Activated CD4-positive, alpha-beta T cell treated with anti-CD3 and anti-CD28 coated beads for 48 hours (primary cell): ENCODE results near the gene MYOM3.

Source experiments
- DNase-seq: peaks from one replicate; pipeline ENCODE4 v3.0.0-alpha.2; 2020

MYOM3 gene

DNA sequence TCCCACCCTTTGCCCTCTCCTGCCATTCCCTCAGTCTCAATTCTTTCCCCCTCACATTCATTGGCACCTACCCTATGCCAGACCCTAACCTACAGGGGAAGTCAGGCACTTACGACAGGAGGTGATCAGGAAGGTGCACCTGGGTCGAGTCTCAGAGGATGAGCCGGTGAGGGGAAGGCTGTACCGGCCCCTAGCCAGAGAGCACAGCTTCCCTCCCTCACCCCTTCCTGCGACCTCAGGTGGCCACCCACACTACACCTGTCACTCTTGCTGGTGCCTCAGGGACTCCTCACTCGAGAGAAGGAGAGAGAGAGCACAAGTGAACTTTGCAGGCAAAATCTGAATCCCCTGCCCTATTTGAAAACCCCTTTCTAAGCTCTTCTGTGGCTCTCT, 1.7 kb upstream of the MYOM3 start:
- no peak for DNase-seq

GRCh38 chr1:24111262-24111995, 506 bp downstream of the MYOM3 start:
- no peak for DNase-seq

DNA sequence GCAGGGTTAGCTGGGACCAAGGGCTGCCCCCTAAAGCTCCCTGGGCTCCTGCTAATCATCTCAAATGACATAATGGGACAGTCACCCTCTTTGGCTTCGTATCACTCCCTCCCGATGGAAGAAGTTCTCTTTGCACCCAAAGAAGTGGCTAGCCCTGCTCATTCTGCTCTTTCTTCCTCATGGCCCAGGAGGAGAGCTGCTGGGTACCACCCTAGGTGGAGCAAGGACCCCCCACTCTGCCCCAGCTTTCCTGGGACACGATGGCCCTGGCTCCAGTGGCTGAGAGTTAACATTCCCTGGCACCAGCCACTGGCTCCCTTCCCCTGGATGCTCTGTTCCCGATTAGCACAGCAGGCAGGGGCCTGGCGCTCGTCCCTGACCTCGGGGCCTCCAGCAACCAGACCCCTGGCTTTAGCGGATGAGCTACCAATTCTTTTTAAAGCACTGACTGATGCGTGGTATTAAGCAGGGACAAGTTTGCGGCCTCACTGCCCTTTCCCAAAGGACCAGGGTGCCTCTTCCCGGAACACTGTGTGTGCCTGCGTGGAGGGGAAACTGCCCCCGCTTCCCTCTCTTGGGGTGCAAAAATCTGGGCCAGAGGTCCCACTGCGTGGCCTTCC, 1.2 kb downstream of the MYOM3 start:
- no peak for DNase-seq

DNA sequence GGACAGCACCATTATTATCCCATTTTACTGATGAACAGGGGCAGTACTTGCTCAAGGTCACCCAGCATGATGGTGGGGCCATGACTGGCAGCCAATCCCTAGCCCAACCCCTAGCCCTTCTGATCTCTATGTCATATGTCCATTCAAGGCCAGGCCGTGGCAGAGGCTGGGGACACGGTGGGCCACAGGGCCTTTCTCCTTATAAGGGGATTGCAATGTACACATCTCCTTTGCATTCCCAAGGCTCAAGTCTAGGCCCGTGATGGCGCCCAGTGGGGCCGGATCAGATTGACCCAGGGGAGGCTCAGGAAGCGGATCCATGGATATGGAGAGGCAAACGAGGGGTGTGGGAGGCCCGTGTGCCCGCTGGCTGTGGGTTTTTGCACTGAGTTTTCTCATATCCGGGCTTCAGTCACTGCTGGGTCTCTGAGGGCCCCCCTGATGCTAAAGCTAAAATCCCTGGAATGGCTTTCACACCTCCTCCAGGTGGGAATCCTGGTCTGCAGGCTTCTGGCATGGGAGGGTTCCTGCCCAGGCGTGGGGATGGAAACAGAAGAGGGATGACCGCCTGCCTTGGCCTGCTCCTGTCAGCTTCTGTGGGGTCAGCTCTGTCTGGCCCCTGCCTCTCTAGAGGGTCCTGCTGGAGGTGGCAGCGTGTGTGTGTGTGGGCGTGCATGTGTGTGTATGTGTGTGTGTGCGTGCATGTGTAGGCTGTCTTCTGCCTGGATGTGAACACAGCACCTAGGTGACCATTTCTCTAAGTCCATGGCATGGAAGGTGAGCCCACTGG, 2.1 kb downstream of the MYOM3 start:
- no peak for DNase-seq

DNA sequence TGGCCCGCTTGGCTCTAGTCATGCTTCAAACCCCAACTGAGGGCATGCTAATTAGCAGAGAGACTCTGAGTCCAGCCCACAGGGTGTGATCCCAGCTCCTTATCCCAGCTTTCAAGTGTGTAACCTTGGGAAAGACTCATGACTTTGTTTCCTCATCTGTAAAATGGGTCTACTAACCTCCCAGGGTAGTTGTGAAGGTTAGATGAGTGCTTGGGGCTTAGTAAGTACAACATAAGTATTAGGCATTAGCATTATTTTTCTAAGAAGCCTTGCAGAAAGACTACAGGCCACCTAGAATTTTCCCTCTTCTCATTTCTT, 2.8 kb downstream of the MYOM3 start:
- DNase-seq, result no peak

- DNase-seq, result peak; percentile 22
These were observed 3.4 kb downstream of the MYOM3 start for GRCh38 chr1:24108334-24109165.

DNA sequence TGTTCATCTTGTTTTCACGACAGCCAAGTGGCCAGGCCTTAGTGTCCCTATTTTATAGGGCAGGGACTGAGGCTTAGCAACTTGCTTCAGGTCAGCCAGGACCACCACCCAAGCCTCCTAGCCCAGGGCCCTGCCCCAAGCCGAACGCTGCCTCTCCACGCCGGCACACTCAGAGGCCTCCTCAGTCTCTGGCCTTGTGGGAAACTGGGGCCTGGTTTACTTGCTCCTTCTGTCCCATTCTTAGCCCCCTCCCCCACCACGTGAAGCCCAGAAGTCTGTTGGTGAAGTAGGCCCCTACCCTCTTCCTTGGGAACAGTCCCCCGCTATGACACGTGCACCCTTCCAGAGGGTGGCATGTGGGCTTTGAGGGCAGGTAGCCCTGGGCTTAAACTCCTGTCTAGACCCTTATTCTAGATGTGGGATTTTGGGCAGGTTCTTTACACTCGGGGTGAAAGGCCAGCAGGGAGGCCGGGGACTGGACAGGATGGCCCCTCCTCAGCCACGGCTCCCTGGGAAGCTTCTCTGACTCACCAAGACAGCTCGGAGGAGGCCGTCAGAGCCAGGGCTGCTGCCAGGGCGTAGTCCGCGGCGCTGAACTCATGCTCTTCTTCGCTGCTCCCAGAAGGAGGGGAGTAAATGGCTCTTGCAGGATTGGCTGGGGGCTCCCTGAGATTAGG, 4.3 kb downstream of the MYOM3 start:
- DNase-seq, result no peak

DNA sequence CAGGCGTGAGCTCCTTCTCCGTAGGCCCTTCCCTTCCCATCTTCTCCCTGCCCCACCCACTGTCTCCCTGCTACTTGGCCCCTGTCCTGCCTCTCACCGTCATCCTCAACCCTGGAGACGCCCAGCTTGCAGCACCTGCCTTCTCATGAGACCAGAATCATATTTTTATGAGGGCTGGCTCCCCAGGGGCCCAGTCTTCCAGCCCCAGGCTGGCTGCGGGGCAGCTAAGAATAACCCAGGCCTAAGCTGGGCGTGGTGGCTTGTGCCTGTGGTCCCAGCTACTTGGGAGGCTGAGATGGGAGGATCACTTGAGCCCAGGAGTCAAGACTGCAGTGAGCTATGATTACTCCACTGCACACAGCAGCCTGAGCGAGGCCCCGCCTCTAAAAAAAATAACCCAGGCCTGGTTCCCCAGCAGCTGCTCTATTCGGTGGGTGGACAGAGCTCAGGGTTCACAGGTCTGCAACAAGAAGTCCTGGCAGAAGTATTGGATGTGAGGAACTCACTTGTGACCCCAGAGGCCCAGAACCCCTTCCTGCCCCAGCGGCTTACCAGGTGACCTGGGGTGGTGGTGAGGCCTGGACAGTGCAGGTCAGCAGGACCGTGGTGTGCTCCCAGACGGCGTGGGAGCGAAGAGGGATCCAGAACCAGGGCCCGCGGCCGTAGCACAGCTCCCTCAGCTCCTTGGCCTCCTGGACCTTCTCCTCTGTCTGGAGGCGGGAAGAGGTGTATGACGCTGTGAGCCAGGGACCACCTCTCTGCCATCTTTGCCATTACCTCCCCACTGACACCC, 6.4 kb downstream of the MYOM3 start:
- no peak for DNase-seq

GRCh38 chr1:24104854-24105253, 7.1 kb downstream of the MYOM3 start:
- no peak for DNase-seq

GRCh38 chr1:24103879-24104278, 8.1 kb downstream of the MYOM3 start:
- DNase-seq, result no peak

DNA sequence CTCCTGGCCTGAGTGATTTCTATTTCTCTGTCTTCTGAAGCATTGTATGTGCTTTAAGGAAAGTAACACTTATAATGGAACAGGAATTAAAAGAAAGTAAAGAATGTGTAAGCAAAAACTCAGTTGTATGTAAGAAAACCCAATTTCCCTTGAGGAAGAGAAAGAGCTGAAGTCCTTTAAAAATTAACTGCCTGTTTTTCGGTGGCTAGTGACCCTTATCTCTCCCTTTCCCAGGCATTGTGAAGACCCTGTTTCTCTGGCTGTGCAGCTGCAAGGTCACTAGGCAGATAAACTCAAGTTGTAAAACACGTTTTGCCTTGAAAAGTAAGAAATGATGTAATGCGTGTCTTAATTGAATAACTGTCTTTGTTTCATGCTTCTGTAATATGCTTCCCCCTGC, 8.5 kb downstream of the MYOM3 start:
- DNase-seq, result no peak

DNA sequence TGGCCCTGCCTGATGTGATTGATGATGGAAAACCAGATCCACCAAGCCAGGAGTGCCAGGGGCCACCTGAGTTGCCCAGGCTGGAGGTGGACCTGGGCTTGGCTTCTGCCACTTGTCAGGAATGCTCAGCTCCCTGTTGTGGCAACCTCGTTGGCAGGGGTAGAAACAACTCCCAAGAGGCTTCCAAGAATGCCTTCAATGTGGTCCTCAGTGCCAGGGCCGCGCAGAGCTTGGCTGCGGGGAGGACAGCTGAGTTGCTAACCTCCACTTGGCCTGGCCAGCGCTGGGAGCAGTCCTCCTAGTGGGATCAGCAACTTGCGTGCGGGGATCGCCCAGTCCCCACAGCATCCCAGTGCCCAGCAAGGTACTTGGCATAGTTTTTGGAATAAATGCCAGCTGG, 9.0 kb downstream of the MYOM3 start:
- DNase-seq, result no peak

GRCh38 chr1:24101796-24102586, 9.9 kb downstream of the MYOM3 start:
- no peak for DNase-seq

GRCh38 chr1:24100945-24101737, 10.8 kb downstream of the MYOM3 start:
- DNase-seq, result no peak

- DNase-seq, result no peak
These were observed 12.8 kb downstream of the MYOM3 start for GRCh38 chr1:24098943-24099638.

GRCh38 chr1:24098102-24098501, 13.8 kb downstream of the MYOM3 start:
- DNase-seq, result no peak

DNA sequence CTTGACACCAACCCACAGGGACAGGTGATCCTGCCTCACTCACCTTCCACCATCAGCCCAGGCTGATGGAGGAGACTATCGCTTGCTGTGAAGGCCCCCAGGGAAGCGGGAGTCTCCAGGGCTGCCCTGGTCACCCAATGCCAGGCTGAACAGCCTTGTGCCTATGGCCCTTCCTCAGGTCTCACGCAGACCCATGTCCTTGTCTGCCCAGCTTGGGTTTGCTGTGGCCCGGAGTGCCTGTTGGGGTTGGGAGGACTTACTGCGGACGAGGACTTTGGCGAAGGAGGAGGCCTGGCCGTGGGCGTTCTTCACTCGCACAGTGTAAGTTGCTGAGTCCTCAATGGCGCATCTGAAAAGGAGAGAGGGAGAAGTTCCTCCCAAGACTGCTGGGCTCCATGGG, 14.3 kb downstream of the MYOM3 start:
- DNase-seq, result no peak

- DNase-seq, result no peak
These were observed 15.2 kb downstream of the MYOM3 start for GRCh38 chr1:24096739-24097103.

GRCh38 chr1:24096009-24096738, 15.8 kb downstream of the MYOM3 start:
- DNase-seq, result no peak
